Keratinocyte (primary cell): Measurements from ENCODE around the gene GOLGA8H. TPM values are rescaled to one million over a fixed set of nuclear protein-coding genes. Genes with fewer than 3 reads are reported as not detected.
"Not testable (repeated sequence)": the region's sequence is repeated elsewhere in the genome, so short reads cannot be mapped to it uniquely, and the experiment has no call there.

Source experiments
- DNase-seq: peaks from one replicate; pipeline ENCODE4 v3.0.0-alpha.2; 2011; ENCODE audit warnings: low read depth, missing footprints, low spot score
- FAIRE-seq: peaks from 2 replicates; lab custom pipeline; 2011; peaks lifted over from hg19 to GRCh38; lab: Jason Lieb, UNC
- H2AFZ ChIP-seq: 2 replicates; pipeline ENCODE4 v1.6.0; 2012; ENCODE audit warnings: low read length, control low read depth, inconsistent platforms; ENCODE audit not compliant: control insufficient read depth
- H3K27ac ChIP-seq: 2 replicates; pipeline ENCODE4 v1.5.1; 2011; ENCODE audit warnings: low read length; ENCODE audit not compliant: control insufficient read depth, insufficient read depth
- H3K27me3 ChIP-seq: 3 replicates; pipeline ENCODE4 v1.6.0; 2011; ENCODE audit warnings: low read length; ENCODE audit not compliant: control insufficient read depth, insufficient read depth; ENCODE audit errors: extremely low read depth
- H3K36me3 ChIP-seq, 2 experiments: 2 replicates in 1 of 2; 3 replicates in 1 of 2; pipeline ENCODE4 v1.5.1; 2011; ENCODE audit warnings: low read length in 2 of 2, mild to moderate bottlenecking in 1 of 2; ENCODE audit not compliant: control insufficient read depth in 2 of 2, insufficient read depth in 2 of 2; ENCODE audit errors: extremely low read depth in 1 of 2
- H3K4me1 ChIP-seq: 3 replicates; pipeline ENCODE4 v1.5.1; 2011; ENCODE audit warnings: low read length; ENCODE audit not compliant: control insufficient read depth, insufficient read depth; ENCODE audit errors: extremely low read depth
- H3K4me2 ChIP-seq: 3 replicates; pipeline ENCODE4 v1.6.0; 2011; ENCODE audit warnings: low read depth, low read length; ENCODE audit not compliant: control insufficient read depth, insufficient read depth; ENCODE audit errors: extremely low read depth
- H3K4me3 ChIP-seq, 3 experiments: fragments of 200-600 bp in 1 of 3; sonication (generic) in 1 of 3; 2 replicates in 2 of 3; 3 replicates in 1 of 3; pipeline ENCODE4 v1.5.1; 2011 to 2016; ENCODE audit warnings: low read length in 3 of 3, mild to moderate bottlenecking in 3 of 3, control low read depth in 2 of 3, inconsistent platforms in 1 of 3, low read depth in 1 of 3, mixed read lengths in 1 of 3, mixed run types in 1 of 3, moderate library complexity in 1 of 3; ENCODE audit not compliant: control insufficient read depth in 2 of 3, insufficient read depth in 2 of 3; ENCODE audit errors: extremely low read depth in 1 of 3
- H3K79me2 ChIP-seq: 2 replicates; pipeline ENCODE4 v1.6.0; 2012; ENCODE audit warnings: low read length; ENCODE audit not compliant: control insufficient read depth, insufficient read depth
- H3K9ac ChIP-seq: 3 replicates; pipeline ENCODE4 v1.6.0; 2011; ENCODE audit warnings: low read length; ENCODE audit not compliant: control insufficient read depth, insufficient read depth; ENCODE audit errors: extremely low read depth
- H3K9me1 ChIP-seq: 3 replicates; pipeline ENCODE4 v1.6.0; 2011; ENCODE audit warnings: low read length; ENCODE audit not compliant: control insufficient read depth, insufficient read depth; ENCODE audit errors: extremely low read depth
- H3K9me3 ChIP-seq: 2 replicates; pipeline ENCODE4 v1.5.1; 2012; ENCODE audit warnings: low read depth, low read length; ENCODE audit not compliant: control insufficient read depth
- H4K20me1 ChIP-seq: 3 replicates; pipeline ENCODE4 v1.6.0; 2011; ENCODE audit warnings: low read length; ENCODE audit not compliant: control insufficient read depth, insufficient read depth; ENCODE audit errors: extremely low read depth
- CTCF ChIP-seq, 3 experiments: IDR thresholded peaks in 1 of 3; conservative IDR thresholded peaks in 1 of 3; optimal IDR thresholded peaks in 1 of 3; 2 replicates in 2 of 3; 3 replicates in 1 of 3; pipeline versions ENCODE3 to v1.5.1; 2011; ENCODE audit warnings: low read length in 3 of 3, mild to moderate bottlenecking in 3 of 3, moderate library complexity in 2 of 3, control low read depth in 1 of 3, inconsistent platforms in 1 of 3; ENCODE audit not compliant: insufficient read depth in 2 of 3; ENCODE audit errors: extremely low read depth in 1 of 3
- EZH2 ChIP-seq: IDR thresholded peaks from one replicate; pipeline ENCODE4 v1.6.1; 2012; ENCODE audit warnings: inconsistent platforms, mild to moderate bottlenecking, low read length, moderate library complexity
- dilution Hi-C: fragments of 300-500 bp; cut with MboI; formaldehyde crosslinking; loops from one replicate; pipeline ENCODE4 v1.7.0; 2020; ENCODE audit warnings: low sequenced_read_pairs; ENCODE audit not compliant: extremely low pct_ligation_motif_present
- polyA plus RNA-seq, 5 experiments: library from polyadenylated mRNA; depleted of rRNA in 3 of 5; stranded (reverse) in 3 of 5; stranded (forward) in 1 of 5; unstranded in 1 of 5; fragments of >200 nt; gene quantifications; 1 replicate in 1 of 5; 2 replicates in 3 of 5; 3 replicates in 1 of 5; pipeline versions ENCODE4 v1.2.1 to v1.2.3, GENCODE V29; 2011 to 2012; ENCODE audit warnings: missing spikeins in 2 of 5, low read depth in 1 of 5, low replicate concordance in 1 of 5
- small RNA-seq, 3 experiments: library from RNA; depleted of rRNA; stranded (forward); fragments of <200 nt; gene quantifications; one replicate each; pipeline ENCODE3, GENCODE V24; 2012; ENCODE audit warnings: low read depth in 3 of 3, low replicate concordance in 1 of 3; ENCODE audit not compliant: insufficient read length in 3 of 3

Gene GOLGA8H
- polyA plus RNA-seq, 1 donor (not counting 4 experiments of a cell fraction or from before 2014, with no cell fraction given), result not detected

GRCh38 chr15:30650012-30650929 is 46.4 kb downstream of the GOLGA8H start:
- TF ChIP-seq CTCF (optimal IDR thresholded peaks at IDR 0.05 in 1 of 3, IDR thresholded peaks at IDR 0.05 in 1 of 3, conservative IDR thresholded peaks at IDR 0.05 in 1 of 3; ENCODE audit: extremely low read depth in 1 of 3, insufficient read depth in 2 of 3, low read length in 3 of 3) (no peak), EZH2 (no peak)
- H3K4me3 ChIP-seq, result no peak overlapping the region
- no peak overlapping the region for H3K27ac ChIP-seq
- DNase-seq (no peak), FAIRE-seq (no peak)
- no peaks in the 10 kb centered on the region for H3K36me3 ChIP-seq
- no peaks in the 10 kb centered on the region for H3K27me3 ChIP-seq
- dilution Hi-C loops, result no loop called here
- no peaks in the 10 kb centered on the region for H3K9me1 ChIP-seq
- H3K4me1 ChIP-seq, result no peaks in the 10 kb centered on the region
- H3K9me3 ChIP-seq, result no peaks in the 10 kb centered on the region
- H3K4me2 ChIP-seq, result no peak overlapping the region
- H4K20me1 ChIP-seq, result no peaks in the 10 kb centered on the region
- no peak overlapping the region for H2AFZ ChIP-seq
- H3K9ac ChIP-seq, result no peak overlapping the region
- peaks cover 5% of the 10 kb centered on the region for H3K79me2 ChIP-seq

- FAIRE-seq, H3K27ac ChIP-seq, H4K20me1 ChIP-seq, H3K36me3 ChIP-seq, H3K4me2 ChIP-seq, H3K9me3 ChIP-seq, H2AFZ ChIP-seq, H3K4me1 ChIP-seq, dilution Hi-C loops, H3K79me2 ChIP-seq, DNase-seq, H3K27me3 ChIP-seq, H3K9ac ChIP-seq, H3K9me1 ChIP-seq, H3K4me3 ChIP-seq: not testable (repeated sequence)
- peak in 1 of 3 experiments; percentile 7 for TF ChIP-seq CTCF (optimal IDR thresholded peaks at IDR 0.05 in 1 of 3, IDR thresholded peaks at IDR 0.05 in 1 of 3, conservative IDR thresholded peaks at IDR 0.05 in 1 of 3; ENCODE audit: extremely low read depth in 1 of 3, insufficient read depth in 2 of 3, low read length in 3 of 3)
These were observed 57.3 kb downstream of the GOLGA8H start for GRCh38 chr15:30661154-30661553.

Small RNA genes within 50 kb of the gene (small RNA-seq; reads per million reads assigned to genes)
- gene RF00096, result 0 reads per million in 3 experiments
- 0 reads per million in 3 experiments for gene RN7SL628P
- 0 reads per million in 3 experiments for gene RN7SL796P

Other genes with a start within 250 kb of the GOLGA8H start
- 0.03 to 0.22 TPM (median 0.20 TPM) in 3 replicates for gene CHRFAM7A, start 210.5 kb upstream of the GOLGA8H start, polyA plus RNA-seq
- gene GOLGA8R, start 189.8 kb upstream of the GOLGA8H start, polyA plus RNA-seq, result 0.12 to 0.20 TPM (median 0.17 TPM) in 3 replicates
- gene GOLGA8Q, start 52.0 kb upstream of the GOLGA8H start, polyA plus RNA-seq, result 0.03 to 0.15 TPM in 2 of 3 replicates, not detected in the other